K562 (cell line): ENCODE measurements around the gene ARPC2. TPM values are rescaled to one million over a fixed set of nuclear protein-coding genes. Genes with fewer than 3 reads are reported as not detected.

Source experiments
- ATAC-seq: fragments of 200-7000 bp; cut with Tn5 transposase; 3 replicates; pipeline ENCODE4 v1.9.1; 2020; ENCODE audit warnings: moderate library complexity
- BruUV-seq: library from RNA; stranded (reverse); fragments of 400-500 nt; replicated peaks from 2 replicates; lab custom pipeline; 2021; lab: Mats Ljungman, UMichigan
- CTCF ChIA-PET: fragments of 300-600 bp; formaldehyde crosslinking; extraction: SDS; loops from one replicate; lab custom pipeline; 2021; ENCODE audit warnings: low intra/inter-chr PET ratio; lab: Yijun Ruan, JAX
- POLR2A ChIA-PET: fragments of 300-600, 350-650 bp; sonication (Branson Sonifier 250); formaldehyde crosslinking; extraction: SDS; loops from one replicate; lab custom pipeline; 2021; ENCODE audit warnings: antibody characterized with exemption, inconsistent platforms; lab: Yijun Ruan, JAX
- DNase-seq, 4 experiments: peaks; one replicate each; pipeline versions ENCODE4 v3.0.0 to v3.0.0-alpha.2; 2011 to 2018; ENCODE audit warnings: low spot score in 3 of 4, mixed read lengths in 3 of 4; ENCODE audit errors: extremely low read depth in 1 of 4
- FAIRE-seq: peaks from 2 replicates; lab custom pipeline; 2011; peaks lifted over from hg19 to GRCh38; lab: Jason Lieb, UNC
- H2AFZ ChIP-seq: 2 replicates; pipeline ENCODE4 v1.6.0; 2011; ENCODE audit warnings: low read depth, low read length, control low read depth, inconsistent platforms
- H3K27ac ChIP-seq: fragments of 200-600 bp; 3 replicates; pipeline ENCODE4 v1.8.0; 2011; ENCODE audit warnings: low read depth, mild to moderate bottlenecking, control low read depth, inconsistent platforms, low read length, moderate library complexity, mixed read lengths; ENCODE audit errors: extremely low read depth
- H3K27me3 ChIP-seq, 2 experiments: fragments of 300-600 bp in 1 of 2; 2 replicates in 1 of 2; 3 replicates in 1 of 2; pipeline versions ENCODE4 v1.6.0 to v1.8.0; 2011; ENCODE audit warnings: inconsistent platforms in 2 of 2, low read length in 2 of 2, mild to moderate bottlenecking in 1 of 2, mixed read lengths in 1 of 2, moderate library complexity in 1 of 2; ENCODE audit not compliant: control insufficient read depth in 2 of 2, insufficient read depth in 2 of 2
- H3K36me3 ChIP-seq: fragments of 300-600 bp; 3 replicates; pipeline ENCODE4 v1.8.0; 2011; ENCODE audit warnings: mild to moderate bottlenecking, low read length, inconsistent platforms; ENCODE audit not compliant: control insufficient read depth, insufficient read depth
- H3K4me1 ChIP-seq, 2 experiments: fragments of 200-600 bp in 1 of 2; replicated peaks in 1 of 2; 2 replicates in 1 of 2; 3 replicates in 1 of 2; pipeline versions ENCODE4 v1.5.1 to v1.8.0; 2011; ENCODE audit warnings: inconsistent platforms in 2 of 2, low read length in 2 of 2, mild to moderate bottlenecking in 1 of 2, mixed read lengths in 1 of 2, moderate library complexity in 1 of 2; ENCODE audit not compliant: control insufficient read depth in 2 of 2, insufficient read depth in 2 of 2
- H3K4me2 ChIP-seq: 2 replicates; pipeline ENCODE4 v1.6.1; 2011; ENCODE audit warnings: low read length, control low read depth, inconsistent platforms, mixed read lengths; ENCODE audit not compliant: insufficient read depth
- H3K4me3 ChIP-seq: fragments of 200-600 bp; sonication (generic), shearing (Covaris generic); 2 replicates; pipeline ENCODE4 v1.5.1; 2016; ENCODE audit warnings: control low read depth, inconsistent platforms
- H3K79me2 ChIP-seq: fragments of 200-600 bp; 3 replicates; pipeline ENCODE4 v1.8.0; 2011; ENCODE audit warnings: low read length, inconsistent platforms; ENCODE audit not compliant: control insufficient read depth, insufficient read depth
- H3K9ac ChIP-seq, 2 experiments: 2 replicates each; pipeline versions ENCODE4 v1.6.0 to v1.6.1; 2011; ENCODE audit warnings: low read depth in 2 of 2, low read length in 2 of 2, control low read depth in 1 of 2, inconsistent platforms in 1 of 2, mild to moderate bottlenecking in 1 of 2, mixed read lengths in 1 of 2; ENCODE audit not compliant: insufficient read depth in 1 of 2
- H3K9me1 ChIP-seq: one replicate; pipeline ENCODE4 v1.6.0; 2011; ENCODE audit warnings: inconsistent platforms, mild to moderate bottlenecking, low read length, moderate library complexity; ENCODE audit not compliant: control insufficient read depth, insufficient read depth
- H3K9me3 ChIP-seq: replicated peaks from 2 replicates; pipeline ENCODE4 v1.5.1; 2011; ENCODE audit warnings: low read depth, low read length, inconsistent platforms; ENCODE audit not compliant: control insufficient read depth, insufficient read depth
- H4K20me1 ChIP-seq: replicated peaks from 2 replicates; pipeline ENCODE4 v1.6.1; 2011; ENCODE audit warnings: low read length, inconsistent platforms, mixed read lengths; ENCODE audit not compliant: control insufficient read depth, insufficient read depth
- GTF2F1 ChIP-seq: IDR thresholded peaks from 2 replicates; pipeline ENCODE4 v1.6.1; 2011; ENCODE audit warnings: low read depth, low read length, improper control_type of control experiment
- KAT2B ChIP-seq: IDR thresholded peaks from one replicate; pipeline ENCODE4 v1.6.1; 2012; ENCODE audit warnings: low read depth, mild to moderate bottlenecking, control low read depth, inconsistent platforms, low read length, moderate library complexity
- NCOA1 ChIP-seq: fragments of 450-650 bp; IDR thresholded peaks from 2 replicates; pipeline ENCODE4 v1.6.1; 2016; ENCODE audit warnings: low read depth
- PHTF2 ChIP-seq: fragments of 250-450 bp; sonication (Bioruptor Pico); IDR thresholded peaks from 2 replicates; pipeline ENCODE4 v1.5.0; 2021; ENCODE audit warnings: mild to moderate bottlenecking
- POLR2G ChIP-seq: fragments of 200-400 bp; formaldehyde crosslinking; IDR thresholded peaks from 2 replicates; pipeline ENCODE4 v1.6.1; 2017; ENCODE audit warnings: low read depth, mild to moderate bottlenecking, antibody characterized with exemption, low read length, moderate library complexity
- SAFB2 ChIP-seq: fragments of 200-400 bp; formaldehyde crosslinking; IDR thresholded peaks from 2 replicates; pipeline ENCODE4 v1.6.1; 2018; ENCODE audit warnings: borderline replicate concordance, low read length, low read depth, moderate library complexity; ENCODE audit not compliant: severe bottlenecking
- TAF7 ChIP-seq: fragments of 450-650 bp; IDR thresholded peaks from 2 replicates; pipeline ENCODE4 v1.6.1; 2016; ENCODE audit warnings: missing genetic modification characterization, missing compliant biosample characterization
- TAL1 ChIP-seq: fragments of 450-650 bp; IDR thresholded peaks from 2 replicates; pipeline ENCODE4 v1.6.1; 2016; ENCODE audit warnings: mild to moderate bottlenecking
- XRCC4 ChIP-seq: IDR thresholded peaks from one replicate; pipeline ENCODE4 v1.6.1; 2011; ENCODE audit not compliant: insufficient read depth, insufficient read length; ENCODE audit errors: extremely low read depth
- ZNF586 ChIP-seq: fragments of 450-650 bp; formaldehyde crosslinking; conservative IDR thresholded peaks from 2 replicates; pipeline ENCODE4 v1.4.0; 2020; ENCODE audit warnings: mild to moderate bottlenecking, moderate library complexity
- ZNF696 ChIP-seq: fragments of 250-450 bp; sonication (Bioruptor Pico); conservative IDR thresholded peaks from 2 replicates; pipeline ENCODE4 v1.4.0; 2020; ENCODE audit warnings: mild to moderate bottlenecking, moderate library complexity
- ZNF766 ChIP-seq: fragments of 200-800 bp; sonication (Bioruptor generic); conservative IDR thresholded peaks from 2 replicates; pipeline ENCODE4 v1.6.1; 2016; ENCODE audit warnings: missing genetic modification characterization, missing compliant biosample characterization
- WGBS: fragments of 100-300 bp; shearing (Covaris generic); methylation state at CpG from one replicate; pipeline ENCODE4 v1.1.6; 2016; ENCODE audit warnings: low coverage, mixed read lengths; ENCODE audit not compliant: insufficient coverage; ENCODE audit errors: missing lambda C conversion rate; 5-methylcytosine and 5-hydroxymethylcytosine counted together
- in situ Hi-C: fragments of 300-500 bp; cut with MboI; formaldehyde crosslinking; loops from 4 replicates; pipeline ENCODE4 v1.15.0; 2018; ENCODE audit warnings: inconsistent platforms, mixed read lengths
- intact Hi-C: fragments of 100-400 bp; cut with micrococcal nuclease; formaldehyde crosslinking; loops from 2 replicates; pipeline ENCODE4 v1.14.2; 2022
- polyA plus RNA-seq, 8 experiments: library from polyadenylated mRNA; depleted of rRNA in 4 of 8; stranded (reverse) in 5 of 8; unstranded in 3 of 8; fragments of >200 nt; fragmentation: Nextera tagmentation in 2 of 8; fragmentation: Illumina TruSeq in 1 of 8; extraction: Ambion mirVana in 2 of 8; extraction: Trizol in 1 of 8; gene quantifications; 2 replicates each; pipeline versions ENCODE4 v1.2.1 to v1.2.3, GENCODE V29; 2011 to 2014; ENCODE audit warnings: inconsistent platforms in 1 of 8, missing spikeins in 1 of 8
- total RNA-seq, 7 experiments: library from RNA; depleted of rRNA in 6 of 7; stranded (reverse); fragments of >200 nt in 6 of 7; fragmentation: Illumina TruSeq in 2 of 7; extraction: Trizol in 2 of 7; gene quantifications; 2 replicates each; pipeline versions ENCODE4 v1.2.1 to v1.2.3, GENCODE V29; 2011 to 2021; ENCODE audit warnings: low replicate concordance in 1 of 7
- TF ChIP-seq, protein P1 (sequence below): fragments of 450-650 bp; IDR thresholded peaks from 2 replicates; pipeline ENCODE4 v1.6.1; 2016; ENCODE audit warnings: borderline replicate concordance

Gene ARPC2
- total and polyA plus RNA-seq, 9 of the 15 experiments (the other 6 are each of a cell fraction or from before 2014, with no cell fraction given), result 81.9 to 187 (median 103) TPM

DNA sequence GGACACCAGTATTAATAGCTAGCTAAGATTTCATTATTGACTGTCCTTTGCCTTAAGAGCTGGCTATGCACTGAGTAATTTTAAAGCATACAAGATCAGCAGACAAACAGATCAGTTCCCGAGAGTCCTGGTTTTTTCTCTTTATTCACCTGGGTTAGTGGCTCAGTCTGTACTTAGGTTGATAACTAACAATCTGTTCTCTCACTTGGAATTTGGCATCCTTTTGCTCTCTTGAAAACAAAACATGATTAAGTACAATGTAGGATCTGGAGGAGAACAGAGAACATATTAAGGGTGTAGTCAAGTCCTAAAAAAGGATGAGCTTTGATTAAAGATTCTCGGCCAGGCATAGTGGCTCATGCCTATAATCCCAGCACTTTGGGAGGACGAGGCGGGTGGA, 16.6 kb downstream of the ARPC2 start:
- BruUV-seq, result no TSS peak
- 92% methylated on average over 4 of the region's 4 CpGs for WGBS
- Histone ChIP-seq H3K27ac (no peak overlapping the region), H4K20me1 (no peaks in the 10 kb centered on the region), H3K27me3 (no peaks in the 10 kb centered on the region), H3K4me2 (no peak overlapping the region), H3K36me3 (peaks cover 79% of the 10 kb centered on the region), H3K9me3 (no peaks in the 10 kb centered on the region), H3K4me1 (no peaks in the 10 kb centered on the region; a peak in 1 of 5 replicates), H3K9me1 (no peaks in the 10 kb centered on the region), H2AFZ (no peak overlapping the region), H3K79me2 (no peaks in the 10 kb centered on the region), H3K9ac (no peak overlapping the region), H3K4me3 (no peak overlapping the region)
- CTCF ChIA-PET, result no interaction called here
- POLR2A ChIA-PET, result interaction anchor here (0.7 to 2.0 kb wide), 3 partner anchors 8 to 757 kb away, joined by 3 to 8 read pairs (median 3); no protein-coding TSS in a partner anchor
- FAIRE-seq (peak; percentile 26), ATAC-seq (no peak), DNase-seq (no peak)
- TF ChIP-seq XRCC4 (no peak), KAT2B (no peak)
- in situ Hi-C loops, result no loop called here
- intact Hi-C loops, result no loop called here

- intact Hi-C loops, result no loop called here
- H2AFZ ChIP-seq, result no peak overlapping the region
- CTCF ChIA-PET, result no interaction called here
- H3K4me1 ChIP-seq, result no peaks in the 10 kb centered on the region; a peak in 1 of 5 replicates
- TF ChIP-seq TAL1, result no peak
- no peak for TF ChIP-seq ZNF696 (CRISPR knock-in tag)
- no peak for TF ChIP-seq TAF7 (tag)
- no peak for TF ChIP-seq SAFB2
- no peak for TF ChIP-seq GTF2F1
- TF ChIP-seq ZNF586 (CRISPR knock-in tag), result no peak
- TF ChIP-seq, protein P1, sequence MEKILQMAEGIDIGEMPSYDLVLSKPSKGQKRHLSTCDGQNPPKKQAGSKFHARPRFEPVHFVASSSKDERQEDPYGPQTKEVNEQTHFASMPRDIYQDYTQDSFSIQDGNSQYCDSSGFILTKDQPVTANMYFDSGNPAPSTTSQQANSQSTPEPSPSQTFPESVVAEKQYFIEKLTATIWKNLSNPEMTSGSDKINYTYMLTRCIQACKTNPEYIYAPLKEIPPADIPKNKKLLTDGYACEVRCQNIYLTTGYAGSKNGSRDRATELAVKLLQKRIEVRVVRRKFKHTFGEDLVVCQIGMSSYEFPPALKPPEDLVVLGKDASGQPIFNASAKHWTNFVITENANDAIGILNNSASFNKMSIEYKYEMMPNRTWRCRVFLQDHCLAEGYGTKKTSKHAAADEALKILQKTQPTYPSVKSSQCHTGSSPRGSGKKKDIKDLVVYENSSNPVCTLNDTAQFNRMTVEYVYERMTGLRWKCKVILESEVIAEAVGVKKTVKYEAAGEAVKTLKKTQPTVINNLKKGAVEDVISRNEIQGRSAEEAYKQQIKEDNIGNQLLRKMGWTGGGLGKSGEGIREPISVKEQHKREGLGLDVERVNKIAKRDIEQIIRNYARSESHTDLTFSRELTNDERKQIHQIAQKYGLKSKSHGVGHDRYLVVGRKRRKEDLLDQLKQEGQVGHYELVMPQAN, result no peak
- TF ChIP-seq PHTF2 (CRISPR knock-in tag), result no peak
- no peak for TF ChIP-seq NCOA1
- TF ChIP-seq ZNF766 (CRISPR knock-in tag), result no peak
- no peak for TF ChIP-seq POLR2G
- no peaks in the 10 kb centered on the region for H3K79me2 ChIP-seq
- in situ Hi-C loops, result no loop called here
- POLR2A ChIA-PET, result interaction anchor here (0.7 to 2.0 kb wide), 2 partner anchors 13 to 16 kb away, joined by 3 to 8 read pairs; no protein-coding TSS in a partner anchor
- no peak overlapping the region for H3K27ac ChIP-seq
- H3K9me3 ChIP-seq, result no peaks in the 10 kb centered on the region
- no peak overlapping the region for H3K4me3 ChIP-seq
- FAIRE-seq (no peak), ATAC-seq (no peak), DNase-seq (no peak)
- H3K9ac ChIP-seq, result no peak overlapping the region
- BruUV-seq, result TSS peak; percentile 12
- no peaks in the 10 kb centered on the region for H3K9me1 ChIP-seq
- H3K27me3 ChIP-seq, result no peaks in the 10 kb centered on the region
- WGBS, result 56% methylated on average over 3 of the region's 3 CpGs
- H3K4me2 ChIP-seq, result no peak overlapping the region
- H4K20me1 ChIP-seq, result no peaks in the 10 kb centered on the region
- H3K36me3 ChIP-seq, result peaks cover 80% of the 10 kb centered on the region
Observed at GRCh38 chr2:218234521-218234920, 17.5 kb downstream of the ARPC2 start.
